NCI-H2171 (cell line): ENCODE results near the gene UNC5C.
"Not testable (repeated sequence)": the region's sequence is repeated elsewhere in the genome, so short reads cannot be mapped to it uniquely, and the experiment has no call there.

Experiments used
- DNase-seq: peaks from one replicate; lab custom pipeline; 2025; lab: John Stamatoyannopoulos, UW

The UNC5C gene

GRCh38 chr4:95178938-95179337, 369.8 kb downstream of the UNC5C start:
- DNase-seq, result no peak

- not testable (repeated sequence) for DNase-seq
These were observed 377.4 kb downstream of the UNC5C start for GRCh38 chr4:95171377-95171776.

GRCh38 chr4:95170176-95170575, 378.6 kb downstream of the UNC5C start:
- no peak for DNase-seq

GRCh38 chr4:95167805-95168204, 381.0 kb downstream of the UNC5C start:
- DNase-seq, result no peak

- DNase-seq, result peak; percentile 21
These were observed 382.7 kb downstream of the UNC5C start for GRCh38 chr4:95165926-95166524.

- no peak for DNase-seq
These were observed 385.9 kb downstream of the UNC5C start for GRCh38 chr4:95162867-95163266.

- no peak for DNase-seq
These were observed 386.8 kb downstream of the UNC5C start for GRCh38 chr4:95161781-95162469.

- DNase-seq, result no peak
These were observed 389.4 kb downstream of the UNC5C start for GRCh38 chr4:95159384-95159783.

- no peak for DNase-seq
These were observed 390.1 kb downstream of the UNC5C start for GRCh38 chr4:95158626-95159025.

GRCh38 chr4:95158045-95158444, 390.7 kb downstream of the UNC5C start:
- no peak for DNase-seq

GRCh38 chr4:95157596-95157995, 391.2 kb downstream of the UNC5C start:
- DNase-seq, result no peak

GRCh38 chr4:95156452-95156765, 392.4 kb downstream of the UNC5C start:
- DNase-seq, result no peak

- DNase-seq, result peak; percentile 32
These were observed 392.9 kb downstream of the UNC5C start for GRCh38 chr4:95155759-95156451.

GRCh38 chr4:95153182-95153581, 395.6 kb downstream of the UNC5C start:
- no peak for DNase-seq

GRCh38 chr4:95151255-95151654, 397.5 kb downstream of the UNC5C start:
- DNase-seq, result no peak

- peak; percentile 13 for DNase-seq
These were observed 405.8 kb downstream of the UNC5C start for GRCh38 chr4:95142932-95143331.

- DNase-seq, result no peak
These were observed 407.4 kb downstream of the UNC5C start for GRCh38 chr4:95141361-95141760.

- not testable (repeated sequence) for DNase-seq
These were observed 409.3 kb downstream of the UNC5C start for GRCh38 chr4:95139424-95139823.

- not testable (repeated sequence) for DNase-seq
These were observed 414.8 kb downstream of the UNC5C start for GRCh38 chr4:95134016-95134415.

GRCh38 chr4:95129821-95130311, 418.9 kb downstream of the UNC5C start:
- no peak for DNase-seq

GRCh38 chr4:95129031-95129430, 419.7 kb downstream of the UNC5C start:
- no peak for DNase-seq

GRCh38 chr4:95124906-95125504, 423.8 kb downstream of the UNC5C start:
- DNase-seq, result peak; percentile 31

- DNase-seq, result no peak
These were observed 426.8 kb downstream of the UNC5C start for GRCh38 chr4:95122001-95122400.
